Gastrocnemius medialis (tissue), 4 donors: Measurements from ENCODE around the gene MC5R. TPM values are rescaled to one million over a fixed set of nuclear protein-coding genes. Genes with fewer than 3 reads are reported as not detected.

Experiments used
- ATAC-seq, 2 donors: fragments of 150-250 bp; one replicate each; pipeline ENCODE4 v1.9.1; 2016
- DNase-seq, 2 donors: peaks; one replicate each; pipeline ENCODE4 v3.0.0-alpha.2; 2019
- H3K27ac ChIP-seq, 4 donors: fragments of 200-600 bp; sonication (generic); 1 replicate in 1 of 4; 2 replicates in 3 of 4; pipeline ENCODE4 v1.5.1; 2016 to 2018; ENCODE audit warnings: mild to moderate bottlenecking in 2 of 4, moderate library complexity in 1 of 4
- H3K27me3 ChIP-seq, 3 donors: fragments of 200-600 bp; sonication (generic) in 2 of 3; 1 replicate in 1 of 3; 2 replicates in 2 of 3; pipeline versions ENCODE4 v1.5.1 to v1.6.0; 2016 to 2019; ENCODE audit warnings: mild to moderate bottlenecking in 1 of 3, moderate library complexity in 1 of 3
- H3K36me3 ChIP-seq, 2 donors: fragments of 200-600 bp; sonication (generic) in 1 of 2; one replicate each; pipeline ENCODE4 v1.5.1; 2017 to 2018
- H3K4me1 ChIP-seq, 2 donors: fragments of 200-600 bp; sonication (generic) in 1 of 2; one replicate each; pipeline ENCODE4 v1.5.1; 2016 to 2017; ENCODE audit warnings: mild to moderate bottlenecking in 2 of 2
- H3K4me3 ChIP-seq, 4 donors: fragments of 200-600 bp; sonication (generic) in 3 of 4; 1 replicate in 1 of 4; 2 replicates in 3 of 4; pipeline ENCODE4 v1.5.1; 2016 to 2019; ENCODE audit warnings: mild to moderate bottlenecking in 2 of 4
- H3K9me3 ChIP-seq, 3 donors: fragments of 200-600 bp; sonication (generic) in 2 of 3; 1 replicate in 1 of 3; 2 replicates in 2 of 3; pipeline ENCODE4 v1.5.1; 2016 to 2019
- CTCF ChIP-seq, 5 experiments: fragments of 450-650 bp in 3 of 5; fragments of 200-600 bp in 2 of 5; sonication (generic) in 2 of 5; IDR thresholded peaks in 4 of 5; conservative IDR thresholded peaks in 1 of 5; 1 replicate in 4 of 5; 2 replicates in 1 of 5; pipeline ENCODE4 v1.5.1; 2016 to 2019; ENCODE audit warnings: antibody characterized with exemption in 5 of 5, mild to moderate bottlenecking in 3 of 5, moderate library complexity in 3 of 5
- POLR2A ChIP-seq, 2 donors: fragments of 450-650 bp; IDR thresholded peaks; one replicate each; pipeline ENCODE4 v1.6.1; 2017; ENCODE audit warnings: antibody characterized with exemption in 2 of 2, mild to moderate bottlenecking in 2 of 2, moderate library complexity in 2 of 2
- in situ Hi-C, 4 donors: fragments of 200-750 bp; cut with MboI; loops; one replicate each; pipeline versions ENCODE4 v1.15.0 to v1.8.0; 2017; ENCODE audit warnings: low sequenced_read_pairs in 4 of 4
- intact Hi-C: fragments of 100-400 bp; cut with DNase I; formaldehyde crosslinking; loops from one replicate; pipeline ENCODE4 v1.15.1; 2023; ENCODE audit warnings: low total_unique reads
- total RNA-seq, 4 donors: library from RNA; depleted of rRNA; stranded (reverse); fragments of >200 nt; gene quantifications; one replicate each; pipeline versions ENCODE4 v1.1.0 to v1.2.3, GENCODE V29; 2016

The MC5R gene
- total RNA-seq, 4 donors from 2014 or later: not detected

DNA sequence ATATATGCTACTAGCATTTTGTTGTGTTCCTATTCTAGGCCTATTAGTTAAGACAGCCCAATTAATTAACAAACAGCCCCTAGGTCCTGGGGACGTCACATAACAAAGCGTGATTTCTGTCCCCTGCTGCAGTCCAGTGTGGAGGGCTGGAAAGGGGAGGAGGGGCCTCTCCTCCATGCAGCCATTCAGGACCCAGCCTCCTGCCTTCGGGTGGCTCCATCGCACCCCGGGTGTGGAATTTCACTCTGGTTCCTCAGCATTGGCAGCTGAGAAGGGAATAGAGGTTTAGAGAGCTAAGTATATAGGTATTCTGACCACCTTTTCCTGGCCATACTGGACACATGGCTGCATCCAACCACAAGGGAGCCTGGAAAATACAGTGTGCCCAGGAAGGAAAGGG is 49.0 kb downstream of the MC5R start:
- in situ Hi-C loops: loop anchor here in 1 of 4 donors (25.0 kb wide), 1 partner anchor 89 kb away; no protein-coding TSS in a partner anchor
- no peaks in the 10 kb centered on the region for H3K4me1 ChIP-seq
- no peaks in the 10 kb centered on the region for H3K36me3 ChIP-seq
- peaks cover 8 to 25% (median 15%) of the 10 kb centered on the region in 3 donors for H3K27me3 ChIP-seq
- TF ChIP-seq POLR2A (IDR thresholded peaks at IDR 0.05): no peak
- no peak for TF ChIP-seq CTCF (IDR thresholded peaks at IDR 0.05 in 4 of 5, conservative IDR thresholded peaks at IDR 0.05 in 1 of 5)
- no peak for ATAC-seq
- no peaks in the 10 kb centered on the region for H3K9me3 ChIP-seq
- no peak overlapping the region for H3K27ac ChIP-seq
- no peak for DNase-seq
- intact Hi-C loops: no loop called here
- H3K4me3 ChIP-seq: no peak overlapping the region

GRCh38 chr18:13874558-13874957 is 50.6 kb downstream of the MC5R start:
- H3K4me1 ChIP-seq: no peaks in the 10 kb centered on the region
- TF ChIP-seq CTCF (IDR thresholded peaks at IDR 0.05 in 4 of 5, conservative IDR thresholded peaks at IDR 0.05 in 1 of 5) (no peak), POLR2A (IDR thresholded peaks at IDR 0.05) (no peak)
- DNase-seq (no peak), ATAC-seq (no peak)
- no peak overlapping the region for H3K4me3 ChIP-seq
- no peak overlapping the region for H3K27ac ChIP-seq
- H3K9me3 ChIP-seq: no peaks in the 10 kb centered on the region
- H3K27me3 ChIP-seq: peaks cover 7 to 9% (median 8%) of the 10 kb centered on the region in 3 donors
- no peaks in the 10 kb centered on the region for H3K36me3 ChIP-seq
- in situ Hi-C loops (loop anchor here in 1 of 4 donors (25.0 kb wide), 1 partner anchor 88 kb away; no protein-coding TSS in a partner anchor), intact Hi-C loops (no loop called here)

Other genes with a start within 250 kb of the MC5R start
- gene FAM210A, start 97.6 kb upstream of the MC5R start, total RNA-seq: 10 to 100 TPM in 3 of 4 donors, 1 to 10 TPM in 1; 7.8 to 23.1 (median 16.3) TPM
- gene RNMT, start 97.5 kb upstream of the MC5R start, total RNA-seq: 10 to 100 TPM; 12.9 to 24.1 (median 18.6) TPM
- not detected for gene MC2R, start 91.4 kb downstream of the MC5R start, total RNA-seq